ENCODE data around the gene CHST8.
A peak's percentile ranks its signal among the peaks of the same experiment; 100 is the strongest.
"Not testable (repeated sequence)": the region's sequence is repeated elsewhere in the genome, so short reads cannot be mapped to it uniquely, and the experiment has no call there.

The CHST8 gene

GRCh38 chr19:33815380-33816340 lies 193.9 kb downstream of the CHST8 start:
- no peak for ATAC-seq (replicated peaks)
- no peak for DNase-seq
- H3K9me3 Mint-ChIP-seq, result no peaks in the 10 kb centered on the region
- no peak overlapping the region for H3K4me3 Mint-ChIP-seq
- H3K36me3 Mint-ChIP-seq, result peaks cover 0 to 2% of the 10 kb centered on the region in 2 donors
- H3K4me1 Mint-ChIP-seq, result peaks cover 19 to 28% of the 10 kb centered on the region in 2 donors
- H3K27ac Mint-ChIP-seq, result no peak overlapping the region
- H3K27me3 Mint-ChIP-seq, result no peaks in the 10 kb centered on the region

GRCh38 chr19:33818411-33818810 lies 196.7 kb downstream of the CHST8 start:
- DNase-seq, result no peak
- no peaks in the 10 kb centered on the region for H3K27me3 Mint-ChIP-seq
- no peak overlapping the region for H3K27ac Mint-ChIP-seq
- no peak for ATAC-seq (replicated peaks)
- no peaks in the 10 kb centered on the region for H3K36me3 Mint-ChIP-seq
- H3K4me3 Mint-ChIP-seq, result no peak overlapping the region
- no peaks in the 10 kb centered on the region for H3K9me3 Mint-ChIP-seq
- H3K4me1 Mint-ChIP-seq, result peaks cover 24 to 34% of the 10 kb centered on the region in 2 donors

- H3K36me3 Mint-ChIP-seq; ATAC-seq (replicated peaks); H3K27me3 Mint-ChIP-seq; H3K9me3 Mint-ChIP-seq: not testable (repeated sequence)
- peak; percentile 14 for DNase-seq
- Mint-ChIP-seq H3K4me3 (peak overlapping the region; percentile 75 to 82), H3K27ac (peak overlapping the region; percentile 0), H3K4me1 (peaks cover 24 to 34% of the 10 kb centered on the region in 2 donors)
These were observed 197.3 kb downstream of the CHST8 start for GRCh38 chr19:33819078-33819477.

- H3K9me3 Mint-ChIP-seq, result no peaks in the 10 kb centered on the region
- peaks cover 24 to 34% of the 10 kb centered on the region in 2 donors for H3K4me1 Mint-ChIP-seq
- no peaks in the 10 kb centered on the region for H3K36me3 Mint-ChIP-seq
- DNase-seq (no peak), ATAC-seq (replicated peaks) (no peak)
- H3K4me3 Mint-ChIP-seq, result peak overlapping the region; percentile 75 to 82
- peak overlapping the region; percentile 0 for H3K27ac Mint-ChIP-seq
- H3K27me3 Mint-ChIP-seq, result no peaks in the 10 kb centered on the region
These were observed 197.7 kb downstream of the CHST8 start for GRCh38 chr19:33819506-33819879.

- Mint-ChIP-seq H3K9me3 (no peaks in the 10 kb centered on the region), H3K27ac (peak overlapping the region; percentile 37), H3K4me3 (peak overlapping the region; percentile 82 to 83), H3K27me3 (no peaks in the 10 kb centered on the region), H3K4me1 (peaks cover 24 to 34% of the 10 kb centered on the region in 2 donors), H3K36me3 (no peaks in the 10 kb centered on the region)
- ATAC-seq (replicated peaks) (peak; percentile 70 to 76), DNase-seq (peak; percentile 50)
These were observed 198.4 kb downstream of the CHST8 start for GRCh38 chr19:33819880-33820781.

- Mint-ChIP-seq H3K4me3 (no peak overlapping the region), H3K27me3 (peaks cover 0 to 6% of the 10 kb centered on the region in 2 donors), H3K36me3 (no peaks in the 10 kb centered on the region), H3K9me3 (no peaks in the 10 kb centered on the region), H3K27ac (no peak overlapping the region), H3K4me1 (peaks cover 22 to 32% of the 10 kb centered on the region in 2 donors)
- DNase-seq (no peak), ATAC-seq (replicated peaks) (no peak)
These were observed 200.1 kb downstream of the CHST8 start for GRCh38 chr19:33821871-33822270.
